Breast epithelium (tissue), 3 donors: ENCODE measurements around the gene PDS5B.

Experiments used
- CTCF ChIP-seq, 3 donors: fragments of 450-650 bp; IDR thresholded peaks; one replicate each; pipeline ENCODE4 v1.5.1; 2016 to 2017; ENCODE audit warnings: antibody characterized with exemption in 3 of 3, mild to moderate bottlenecking in 3 of 3, moderate library complexity in 3 of 3
- POLR2A ChIP-seq: fragments of 450-650 bp; IDR thresholded peaks from one replicate; pipeline ENCODE4 v1.6.1; 2016; ENCODE audit warnings: antibody characterized with exemption, mild to moderate bottlenecking, moderate library complexity
- POLR2AphosphoS5 ChIP-seq, 3 donors: sonication (generic); formaldehyde crosslinking; IDR thresholded peaks; one replicate each; pipeline ENCODE4 v1.6.1; 2017; ENCODE audit warnings: antibody characterized with exemption in 3 of 3

GRCh38 chr13:32666990-32667571, 80.8 kb downstream of the PDS5B start:
- TF ChIP-seq POLR2A = no peak
- TF ChIP-seq CTCF (IDR thresholded peaks at IDR 0.05) = no peak
- no peak for TF ChIP-seq POLR2AphosphoS5 (IDR thresholded peaks at IDR 0.05)
